ENCODE measurements around the gene TSPAN13.

Gene TSPAN13

DNA sequence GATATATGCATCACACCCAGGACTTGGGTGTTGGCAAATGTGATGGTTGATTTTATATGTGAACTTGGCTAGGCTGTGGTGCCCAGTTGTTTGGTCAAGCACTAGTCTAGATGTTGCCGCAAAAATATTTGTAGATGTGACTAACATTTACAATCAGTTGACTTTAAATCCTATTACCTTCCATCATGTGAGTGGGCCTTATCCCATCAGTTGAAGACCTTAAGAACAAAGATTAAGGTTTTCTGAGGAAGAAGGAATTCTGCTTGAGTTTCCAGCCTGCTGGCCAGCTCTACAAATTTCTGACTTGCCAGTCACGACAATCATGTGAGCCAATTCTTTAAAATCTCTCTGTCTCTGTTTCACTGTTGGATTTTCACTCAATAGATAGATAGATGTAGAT is 20.3 kb downstream of the TSPAN13 start:
- FAIRE-seq (no peak), DNase-seq (ENCODE audit: insufficient read length, low spot score) (no peak)

DNA sequence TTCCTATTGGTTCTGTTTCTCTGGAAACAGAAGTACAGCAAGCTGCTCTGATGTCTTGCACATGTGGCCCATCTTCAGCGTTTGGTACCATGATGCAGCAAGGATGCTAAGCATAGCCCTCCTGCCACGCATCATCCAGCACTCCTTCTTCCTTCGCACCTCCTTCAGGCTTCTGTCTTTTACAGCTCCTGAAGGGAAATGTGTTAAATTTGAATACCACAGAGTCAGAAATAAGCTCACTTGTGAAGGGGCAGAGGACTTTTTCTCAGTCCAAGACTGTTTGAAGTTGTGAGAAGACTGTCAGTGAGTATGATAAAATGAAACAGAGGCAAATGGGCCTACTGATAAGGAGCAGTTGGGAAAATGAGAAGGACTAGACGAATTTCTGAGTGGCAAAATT is 20.7 kb downstream of the TSPAN13 start:
- no peak for FAIRE-seq
- DNase-seq (ENCODE audit: insufficient read length, low spot score): no peak

DNA sequence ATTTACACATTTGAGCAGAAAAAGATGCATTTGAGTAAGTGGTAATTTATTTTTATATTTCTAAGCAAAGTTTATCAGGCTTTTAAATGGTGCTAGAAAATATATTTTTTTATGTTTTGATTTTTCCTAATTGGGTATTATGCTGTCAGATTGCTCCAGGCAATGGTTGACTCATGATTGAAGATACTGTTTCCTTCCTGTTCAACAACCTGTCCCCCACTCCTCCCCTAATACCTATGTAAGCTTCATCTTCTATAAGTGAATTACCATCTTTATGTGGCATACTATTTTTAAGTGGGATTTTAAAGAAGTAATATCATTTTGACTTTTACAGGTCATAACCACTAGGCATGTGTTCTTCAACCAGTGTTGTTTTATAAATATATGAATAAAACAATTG is 21.4 kb downstream of the TSPAN13 start:
- FAIRE-seq (no peak), DNase-seq (ENCODE audit: insufficient read length, low spot score) (no peak)

DNA sequence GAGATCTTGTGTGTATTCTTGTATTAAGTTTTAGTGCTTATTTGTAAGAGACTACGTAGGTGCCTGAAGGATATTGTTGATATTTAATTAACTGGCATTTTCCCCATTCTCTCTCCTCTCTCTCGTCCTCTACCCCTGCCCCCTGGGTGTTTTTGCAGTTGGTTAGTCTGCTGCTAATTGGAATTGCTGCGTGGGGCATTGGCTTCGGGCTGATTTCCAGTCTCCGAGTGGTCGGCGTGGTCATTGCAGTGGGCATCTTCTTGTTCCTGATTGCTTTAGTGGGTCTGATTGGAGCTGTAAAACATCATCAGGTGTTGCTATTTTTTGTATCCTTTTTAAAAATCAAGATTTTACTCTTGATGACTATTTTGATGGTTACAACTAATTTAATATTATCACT is 22.5 kb downstream of the TSPAN13 start:
- FAIRE-seq: no peak
- no peak for DNase-seq (ENCODE audit: insufficient read length, low spot score)

DNA sequence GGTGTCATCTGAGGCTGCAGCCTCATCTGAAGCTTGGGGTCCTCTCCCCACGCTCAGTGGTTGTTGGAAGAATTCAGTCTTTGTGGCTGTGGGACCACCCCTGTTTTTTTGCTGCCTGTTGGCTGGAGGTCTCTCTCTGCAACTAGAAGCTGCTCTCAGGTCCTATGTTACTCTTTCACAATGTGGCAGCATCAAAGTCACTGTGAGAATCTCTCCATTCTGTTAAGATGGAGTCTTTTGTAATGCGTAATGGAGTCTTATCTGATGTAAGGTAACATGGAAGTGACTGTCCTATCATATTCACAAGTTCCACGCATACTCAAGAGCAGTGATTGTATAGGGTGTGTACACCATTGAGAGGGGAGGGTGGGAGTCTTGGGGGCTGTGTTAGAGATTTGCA is 24.9 kb downstream of the TSPAN13 start:
- DNase-seq (ENCODE audit: insufficient read length, low spot score) (no peak), FAIRE-seq (no peak)

DNA sequence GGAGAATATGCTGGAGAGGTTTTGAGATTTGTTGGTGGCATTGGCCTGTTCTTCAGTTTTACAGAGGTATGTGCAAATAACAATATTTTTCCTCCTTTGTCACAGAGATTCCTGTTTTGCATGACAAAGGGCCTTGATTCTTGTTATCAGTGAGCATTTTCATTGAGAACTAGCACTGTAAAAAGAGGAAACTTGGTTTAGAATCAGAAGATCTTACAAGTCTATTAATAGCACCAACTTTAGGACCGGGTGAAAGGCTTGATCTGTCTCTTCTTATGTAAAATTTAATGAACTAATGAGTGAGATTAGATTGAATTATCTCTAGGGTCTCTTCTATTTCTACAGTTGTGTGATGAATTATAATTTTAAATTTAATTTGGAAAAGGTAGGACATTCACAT is 25.5 kb downstream of the TSPAN13 start:
- FAIRE-seq (no peak), DNase-seq (ENCODE audit: insufficient read length, low spot score) (no peak)

DNA sequence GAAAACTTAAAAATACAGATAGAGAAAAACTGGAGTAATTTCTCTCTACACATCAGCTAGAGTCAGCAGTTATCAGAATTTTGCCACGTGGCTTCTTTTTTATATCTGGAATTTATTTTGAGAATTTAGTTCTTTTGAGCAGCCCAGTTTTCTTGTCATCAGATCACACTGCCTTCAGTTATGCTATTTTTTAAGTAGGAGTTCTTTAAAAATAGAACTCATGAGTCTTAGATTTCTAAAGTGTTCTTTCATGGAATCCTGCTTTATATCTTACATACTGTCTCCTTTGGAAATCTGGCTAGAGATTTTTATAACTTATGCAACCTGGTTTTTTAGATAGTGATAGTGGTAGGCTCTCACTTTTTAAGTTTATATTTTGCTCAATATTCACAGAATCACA is 27.0 kb downstream of the TSPAN13 start:
- FAIRE-seq (no peak), DNase-seq (ENCODE audit: insufficient read length, low spot score) (no peak)

DNA sequence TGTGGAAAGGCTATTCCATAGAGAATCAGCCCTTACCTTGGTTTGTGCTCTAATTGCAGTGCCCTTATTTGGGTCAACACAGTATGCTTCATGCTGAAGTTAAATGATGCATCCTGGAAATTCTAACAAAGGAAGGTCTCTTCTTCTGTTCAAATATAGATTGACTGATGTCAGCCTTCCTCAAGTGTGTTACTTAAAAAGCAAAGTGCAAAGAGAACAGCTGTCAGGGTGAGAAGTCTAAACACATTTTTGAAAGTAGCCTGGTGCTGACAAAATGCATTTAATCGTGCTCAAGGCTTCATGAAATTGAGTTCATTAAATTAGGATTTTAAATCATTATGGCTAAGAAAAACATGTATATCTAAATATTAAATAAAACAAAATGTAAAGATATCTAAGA is 31.8 kb downstream of the TSPAN13 start:
- DNase-seq (ENCODE audit: insufficient read length, low spot score) (no peak), FAIRE-seq (no peak)

DNA sequence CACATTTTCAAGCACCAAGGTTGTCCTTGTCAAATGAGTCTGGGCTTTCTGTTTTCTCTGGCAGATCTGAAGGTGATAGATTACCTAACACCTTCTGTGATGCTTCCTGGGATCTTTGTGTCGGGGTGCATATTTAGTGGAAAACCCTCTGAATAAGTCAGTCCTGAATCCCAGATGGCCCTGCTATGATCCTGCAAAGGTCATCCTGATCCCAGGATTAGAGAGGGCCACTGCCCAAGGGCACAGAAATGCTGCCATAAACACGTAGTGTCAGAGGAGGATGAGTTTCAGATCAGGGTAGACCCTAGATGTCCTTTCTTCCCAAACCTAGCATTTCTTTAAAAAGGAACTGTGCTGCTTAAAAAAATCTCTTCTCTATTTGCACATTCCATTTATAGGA is 32.3 kb downstream of the TSPAN13 start:
- DNase-seq (ENCODE audit: insufficient read length, low spot score) (no peak), FAIRE-seq (no peak)

DNA sequence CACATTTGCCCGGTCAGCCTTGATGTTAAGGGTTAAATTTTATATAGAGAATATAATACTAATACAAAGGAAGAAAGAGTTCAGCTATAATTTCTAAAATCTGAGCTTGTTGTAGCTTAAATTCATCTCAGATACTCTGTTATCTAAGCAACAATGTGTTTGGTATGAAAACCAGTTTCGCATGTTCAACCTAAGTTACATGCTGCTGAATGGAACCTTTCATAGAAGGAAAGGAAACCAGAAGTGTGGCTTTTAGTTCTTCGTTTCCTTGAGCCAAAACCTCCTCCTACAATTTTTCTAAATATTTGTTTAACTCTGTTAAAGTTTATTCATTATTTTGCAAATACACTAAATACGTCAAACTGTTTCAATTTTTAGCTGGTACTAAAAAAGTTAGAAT is 32.7 kb downstream of the TSPAN13 start:
- FAIRE-seq: no peak
- no peak for DNase-seq (ENCODE audit: insufficient read length, low spot score)

DNA sequence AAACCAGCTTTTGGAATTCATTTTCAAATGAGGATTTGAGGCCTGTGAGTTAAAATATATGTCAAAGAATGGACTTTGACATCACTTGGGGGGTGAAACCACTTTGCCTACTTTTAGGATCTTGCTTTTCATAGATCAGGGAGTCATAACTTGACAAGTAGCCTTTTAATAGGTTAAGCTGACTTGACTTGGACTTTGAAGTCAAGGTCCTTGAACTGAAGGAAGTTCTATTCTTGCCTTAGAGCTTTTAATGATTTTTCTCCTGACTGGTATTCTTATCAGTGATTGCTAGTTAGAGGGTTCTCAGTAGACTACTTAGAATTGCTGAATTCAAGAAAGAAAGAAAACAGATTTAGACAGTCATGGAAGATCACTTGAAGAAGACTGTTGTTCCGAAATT is 33.6 kb downstream of the TSPAN13 start:
- DNase-seq (ENCODE audit: insufficient read length, low spot score): no peak
- FAIRE-seq: no peak

DNA sequence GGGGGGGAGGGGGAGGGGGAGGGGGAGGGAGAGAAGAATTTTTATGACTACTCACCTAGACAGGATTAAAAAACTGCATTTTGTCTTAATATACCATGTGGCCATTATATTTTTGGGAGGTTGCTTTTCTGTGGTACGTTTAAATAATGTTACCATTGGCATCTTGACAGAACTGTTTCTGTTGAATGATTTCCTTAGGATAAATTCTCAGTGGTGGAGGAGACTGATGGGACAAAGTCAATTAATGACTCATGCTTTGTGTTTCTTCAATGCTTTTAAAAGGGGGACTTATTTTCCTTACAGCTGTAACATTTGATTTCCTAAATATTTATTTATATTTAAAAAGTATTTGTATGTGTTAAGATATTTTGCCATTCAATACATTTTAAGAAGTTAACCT is 37.5 kb downstream of the TSPAN13 start:
- DNase-seq (ENCODE audit: insufficient read length, low spot score) (no peak), FAIRE-seq (no peak)

DNA sequence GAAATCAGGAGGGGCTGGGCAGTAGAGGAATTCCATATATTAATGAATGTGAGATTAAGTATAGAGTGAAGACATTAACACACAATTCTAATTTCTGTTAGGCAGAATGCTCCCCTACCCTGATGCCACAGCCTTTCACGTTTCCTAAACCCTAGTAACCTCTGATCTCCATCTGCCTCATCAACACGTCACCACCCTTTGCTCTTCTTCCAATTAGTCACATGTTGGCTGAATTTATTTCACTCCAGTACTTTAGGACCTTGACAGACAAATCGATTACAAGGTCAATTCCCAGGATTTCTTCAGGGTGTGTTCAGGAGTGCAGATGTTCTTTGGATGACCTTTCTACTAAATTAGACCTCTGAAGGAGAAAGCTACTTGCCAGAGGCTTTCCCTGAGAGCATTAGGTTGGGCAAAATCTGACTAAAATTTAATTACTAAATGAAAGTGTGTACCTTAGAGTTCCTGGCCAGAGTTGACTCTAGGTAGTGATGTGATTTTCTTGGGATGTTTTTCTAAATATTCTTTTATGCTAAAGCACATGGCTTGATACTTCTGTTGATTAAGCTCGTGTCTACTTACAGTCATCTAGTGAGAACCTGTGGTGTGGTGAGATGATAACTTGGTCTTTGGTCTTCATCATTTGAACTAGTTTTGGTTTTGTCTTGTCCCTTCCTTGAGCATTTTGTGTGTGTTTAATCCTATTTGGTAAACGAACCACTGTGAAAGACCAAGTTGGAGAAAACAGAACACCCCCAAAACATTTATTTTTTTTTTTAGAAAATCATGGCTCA is 38.5 kb downstream of the TSPAN13 start:
- FAIRE-seq: no peak
- DNase-seq (ENCODE audit: insufficient read length, low spot score): no peak

DNA sequence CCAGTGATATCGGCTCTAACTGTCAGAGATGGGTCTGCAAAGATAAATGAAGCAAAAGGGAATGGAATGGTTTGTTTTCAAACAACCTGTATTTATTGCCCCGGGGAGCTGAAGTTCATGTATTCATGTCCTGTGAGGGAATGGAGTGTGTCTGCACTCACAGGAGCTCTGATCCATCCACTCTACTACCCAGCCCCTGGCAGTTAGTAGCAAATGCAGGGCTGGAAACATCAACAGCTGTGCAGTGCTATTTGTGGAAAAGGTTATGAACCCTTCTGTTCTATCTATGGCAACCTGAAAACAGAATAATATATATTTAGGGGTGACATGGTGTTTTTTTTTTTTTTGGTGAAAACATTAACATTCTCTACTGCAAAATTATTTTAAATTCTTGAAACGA is 41.4 kb downstream of the TSPAN13 start:
- no peak for FAIRE-seq
- DNase-seq (ENCODE audit: insufficient read length, low spot score): no peak

DNA sequence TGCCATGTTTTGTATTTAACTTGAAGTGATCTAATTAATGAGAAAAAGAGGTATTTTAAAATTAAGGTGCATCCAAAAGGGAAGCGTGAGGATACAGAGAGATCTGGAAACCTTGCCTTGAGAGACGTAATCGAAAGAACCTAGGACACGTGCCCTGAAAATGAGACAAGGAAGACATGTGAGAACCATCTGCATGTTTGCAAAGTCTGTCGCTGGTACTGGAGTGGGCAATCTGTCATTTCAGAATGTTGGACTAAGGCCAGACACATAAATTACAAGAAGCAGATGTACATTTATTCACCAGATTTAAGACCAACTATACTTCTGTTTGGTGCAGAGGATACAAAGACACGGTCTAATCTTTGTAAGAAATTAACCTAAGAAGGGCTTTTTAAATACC is 42.1 kb downstream of the TSPAN13 start:
- no peak for FAIRE-seq

DNA sequence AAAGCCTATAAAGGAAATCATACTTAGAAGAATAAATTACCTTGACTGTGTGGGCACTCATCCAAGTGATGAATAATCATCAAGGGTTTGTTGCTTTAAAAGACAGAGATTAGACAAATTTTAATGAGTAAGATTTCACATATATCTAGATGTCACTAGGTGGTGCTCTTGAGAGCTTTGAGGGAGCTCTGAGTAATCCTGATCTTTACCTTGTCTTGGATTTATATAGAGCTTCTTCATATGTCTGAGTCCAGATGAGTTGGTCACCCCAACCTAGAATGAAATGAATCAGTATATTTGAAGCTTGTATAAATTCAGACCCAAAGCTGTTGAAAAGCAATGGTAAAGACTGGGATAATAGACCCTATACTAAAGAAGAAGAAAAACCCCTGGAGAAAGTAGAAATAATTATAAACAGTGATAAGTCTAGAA is 47.6 kb downstream of the TSPAN13 start:
- no peak for FAIRE-seq
- peak; percentile 13 for DNase-seq (ENCODE audit: insufficient read length, low spot score)

More for the DNA sequence above, 42.1 kb downstream of the TSPAN13 start:
- DNase-seq (ENCODE audit: insufficient read length, low spot score): no peak

DNA sequence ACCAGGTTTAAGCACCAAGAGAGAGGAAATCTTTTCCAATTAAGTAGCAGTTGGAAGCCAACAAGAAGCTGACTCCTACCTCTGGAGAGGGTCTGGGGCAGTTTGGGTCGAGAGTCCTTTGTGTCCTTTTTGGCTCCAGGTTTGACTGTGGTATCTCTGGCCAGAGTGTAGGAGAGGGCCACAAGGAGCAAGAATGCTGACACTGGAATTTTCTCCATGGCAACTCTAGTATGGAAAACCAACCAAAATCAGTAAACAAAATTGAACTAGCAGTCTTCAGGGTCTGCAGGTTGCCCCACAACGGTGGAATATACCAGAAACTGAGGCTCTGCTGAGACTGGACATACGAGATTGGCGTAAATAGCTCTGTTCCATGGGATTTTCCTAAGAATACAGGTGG is 48.0 kb downstream of the TSPAN13 start:
- DNase-seq (ENCODE audit: insufficient read length, low spot score) (no peak), FAIRE-seq (no peak)

DNA sequence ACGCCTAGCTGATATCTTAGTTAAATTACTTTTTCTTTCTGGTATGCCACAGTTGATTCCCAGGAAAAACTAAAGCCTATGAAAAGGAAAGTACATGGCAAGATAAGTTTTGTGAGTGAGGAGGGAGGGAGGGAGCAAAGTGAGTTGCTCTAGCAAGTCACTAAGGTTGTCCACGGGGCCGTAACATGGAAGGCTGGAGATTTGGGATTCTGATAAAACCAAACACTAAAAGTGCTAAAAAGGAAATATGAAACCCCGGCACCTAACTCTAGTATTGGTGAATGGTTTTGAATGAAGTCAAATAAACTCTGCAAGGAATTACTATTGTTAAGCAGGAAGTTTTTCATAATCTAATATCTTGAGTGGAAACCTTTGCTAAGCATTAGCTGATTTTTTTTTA is 49.6 kb downstream of the TSPAN13 start:
- FAIRE-seq: no peak
- DNase-seq (ENCODE audit: insufficient read length, low spot score): no peak

DNA sequence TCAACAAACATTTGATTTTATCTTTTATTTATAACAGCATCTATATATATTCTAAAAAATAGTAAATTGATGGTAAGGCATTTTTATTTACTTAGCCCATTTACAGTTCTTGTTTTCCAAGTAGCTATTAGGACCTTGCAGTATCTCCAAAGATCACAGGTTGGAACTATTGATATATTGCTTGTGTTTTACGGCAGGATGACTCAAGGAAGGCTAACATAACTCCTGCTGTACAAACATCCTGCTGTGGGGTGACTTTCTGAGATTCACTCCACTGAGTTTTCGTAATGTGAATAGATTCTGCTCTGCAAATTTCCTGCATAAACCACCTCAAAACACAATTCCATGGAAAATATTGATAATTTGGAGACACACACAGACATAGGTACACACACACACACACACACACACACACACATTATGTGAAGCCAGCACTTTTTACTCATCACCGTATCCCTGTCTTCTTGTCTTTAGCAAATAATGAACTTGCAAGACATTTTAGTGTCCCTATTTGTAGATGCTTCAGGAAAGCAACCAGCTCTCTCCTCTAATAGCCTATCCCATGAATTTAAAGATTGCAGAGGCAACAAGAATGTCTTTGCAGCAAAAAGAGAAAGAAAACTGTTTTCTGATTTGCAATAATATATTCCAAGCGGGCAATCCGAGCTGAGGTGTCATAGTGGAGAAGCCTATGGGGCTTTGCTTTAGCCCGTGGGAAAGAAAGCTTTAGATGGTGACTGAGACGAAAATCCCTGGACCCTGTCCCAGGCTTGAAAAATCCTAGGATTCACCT is 50.5 kb downstream of the TSPAN13 start:
- DNase-seq (ENCODE audit: insufficient read length, low spot score) (no peak), FAIRE-seq (no peak)

DNA sequence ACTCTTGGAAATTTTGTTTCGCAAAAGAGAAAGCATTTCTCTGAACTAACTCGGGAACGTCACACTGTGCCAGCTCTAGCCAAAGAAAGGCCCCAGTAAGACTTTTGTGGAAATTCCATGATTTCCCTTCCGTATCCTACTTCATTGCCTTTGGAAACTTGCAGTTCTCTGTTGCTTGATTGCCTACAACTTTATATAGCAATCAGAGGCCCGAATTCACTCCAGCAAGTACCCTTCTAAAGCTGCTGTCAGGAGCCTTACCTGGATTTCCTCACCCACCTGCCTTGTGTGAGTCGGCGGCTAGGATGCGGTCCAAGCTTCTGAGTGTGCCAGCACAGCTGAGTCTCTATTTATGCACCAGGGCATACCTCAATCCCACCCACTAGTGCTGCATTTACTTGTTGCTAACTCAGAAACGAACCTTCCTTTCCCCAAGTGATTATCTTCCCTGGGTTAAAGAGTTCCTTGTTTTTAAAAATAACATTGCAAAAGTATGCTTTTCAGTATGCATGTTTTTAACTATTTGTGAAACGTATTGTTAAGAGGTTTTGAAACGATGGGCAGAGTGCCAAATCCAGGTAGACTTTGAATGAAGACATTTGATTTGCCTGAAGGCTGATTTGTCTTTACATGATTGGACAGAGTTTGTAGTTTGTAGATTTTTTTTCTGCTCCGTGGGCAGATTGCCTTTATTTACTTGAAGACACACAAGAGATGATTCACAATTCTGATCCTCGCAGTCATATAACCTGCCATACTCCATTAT is 51.3 kb downstream of the TSPAN13 start, which contains the start of gene AGR2:
Gene AGR2, minus strand, starts transcription at position 326 of the 766 bp plus-strand sequence. CDS start 3,203 bp downstream, outside the sequence.
- FAIRE-seq: no peak

DNA sequence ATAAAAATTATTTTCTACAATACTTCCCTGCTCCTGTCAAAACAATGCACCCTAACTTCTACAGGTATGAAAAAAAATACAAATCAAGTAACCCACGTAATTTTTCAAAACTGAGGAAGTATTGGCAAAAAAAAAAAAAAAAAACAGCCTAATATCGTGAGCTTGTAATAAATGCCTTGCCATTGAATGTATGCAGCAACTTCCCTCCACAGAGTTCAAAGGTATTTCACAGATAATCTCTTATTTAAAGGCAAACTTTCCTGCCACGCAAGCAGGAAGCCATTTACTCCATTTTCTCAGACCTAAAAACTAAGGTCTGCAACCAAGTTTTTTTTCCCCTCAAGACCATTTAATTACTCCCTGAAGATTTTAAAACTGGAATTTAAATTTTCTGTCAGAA is 51.9 kb downstream of the TSPAN13 start:
- FAIRE-seq: no peak
- DNase-seq (ENCODE audit: insufficient read length, low spot score): no peak

More for the DNA sequence above, 51.3 kb downstream of the TSPAN13 start, which contains the start of gene AGR2:
- DNase-seq (ENCODE audit: insufficient read length, low spot score): no peak
